Glutamatergic neuron (in vitro differentiated cells): ENCODE measurements around the gene KBTBD13. TPM values are rescaled to one million over a fixed set of nuclear protein-coding genes. Genes with fewer than 3 reads are reported as not detected.
"Not testable (repeated sequence)": the region's sequence is repeated elsewhere in the genome, so short reads cannot be mapped to it uniquely, and the experiment has no call there.

Experiments used
- DNase-seq: peaks from one replicate; pipeline ENCODE4 v3.0.0; 2022
- H3K27ac Mint-ChIP-seq: one replicate; pipeline ENCODE4 v1.8.0; 2020; ENCODE audit warnings: mild to moderate bottlenecking, mixed read lengths, inconsistent platforms; ENCODE audit not compliant: unreplicated experiment
- H3K27me3 Mint-ChIP-seq: one replicate; pipeline ENCODE4 v1.8.0; 2020; ENCODE audit warnings: mild to moderate bottlenecking, moderate library complexity, mixed read lengths, inconsistent platforms; ENCODE audit not compliant: unreplicated experiment
- H3K36me3 Mint-ChIP-seq: one replicate; pipeline ENCODE4 v1.8.0; 2020; ENCODE audit warnings: mild to moderate bottlenecking, mixed read lengths, inconsistent platforms; ENCODE audit not compliant: unreplicated experiment
- H3K4me1 Mint-ChIP-seq: one replicate; pipeline ENCODE4 v1.8.0; 2020; ENCODE audit warnings: mild to moderate bottlenecking, low read depth, mixed read lengths, inconsistent platforms; ENCODE audit not compliant: unreplicated experiment
- H3K4me3 Mint-ChIP-seq: one replicate; pipeline ENCODE4 v1.8.0; 2020; ENCODE audit warnings: mild to moderate bottlenecking, mixed read lengths, inconsistent platforms; ENCODE audit not compliant: unreplicated experiment
- H3K9me3 Mint-ChIP-seq: one replicate; pipeline ENCODE4 v1.8.0; 2020; ENCODE audit warnings: mild to moderate bottlenecking, moderate library complexity, mixed read lengths, inconsistent platforms; ENCODE audit not compliant: unreplicated experiment
- total RNA-seq: library from RNA; stranded (reverse); fragmentation: NEBNext Ultra II Directional; extraction: Animal tissue kit (Norgen Biotek cat#: 25700); gene quantifications from one replicate; pipeline ENCODE4 v1.2.1, GENCODE V29; 2021; ENCODE audit not compliant: unreplicated experiment
- TF ChIP-seq, protein P1 (sequence below): fragments of 200-600 bp; sonication (generic); IDR thresholded peaks from one replicate; pipeline ENCODE4 v1.5.0; 2021; ENCODE audit not compliant: partially characterized antibody, unreplicated experiment

The KBTBD13 gene
- total RNA-seq, 1 donor from 2014 or later = not detected

DNA sequence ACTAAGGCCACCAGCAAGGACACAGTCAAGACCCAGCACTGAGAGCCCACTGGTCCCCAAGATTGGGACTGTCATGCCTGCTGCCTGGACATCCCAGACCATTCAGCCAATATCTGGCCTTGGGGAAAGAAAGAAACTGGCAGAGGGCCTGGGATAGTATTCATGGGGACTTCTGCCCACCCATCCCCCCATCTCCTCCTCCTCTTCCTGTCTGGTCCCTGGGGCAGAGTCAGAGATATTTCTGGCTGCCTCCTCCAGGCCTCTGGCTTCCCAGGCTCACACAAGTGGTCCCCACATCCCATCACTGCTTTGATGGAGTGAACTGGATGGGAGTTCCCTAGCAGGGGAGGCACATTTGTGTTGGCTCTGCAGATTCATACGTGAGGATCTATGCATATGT, 4.5 kb upstream of the KBTBD13 start:
- no peak overlapping the region for H3K4me3 Mint-ChIP-seq
- TF ChIP-seq, protein P1, sequence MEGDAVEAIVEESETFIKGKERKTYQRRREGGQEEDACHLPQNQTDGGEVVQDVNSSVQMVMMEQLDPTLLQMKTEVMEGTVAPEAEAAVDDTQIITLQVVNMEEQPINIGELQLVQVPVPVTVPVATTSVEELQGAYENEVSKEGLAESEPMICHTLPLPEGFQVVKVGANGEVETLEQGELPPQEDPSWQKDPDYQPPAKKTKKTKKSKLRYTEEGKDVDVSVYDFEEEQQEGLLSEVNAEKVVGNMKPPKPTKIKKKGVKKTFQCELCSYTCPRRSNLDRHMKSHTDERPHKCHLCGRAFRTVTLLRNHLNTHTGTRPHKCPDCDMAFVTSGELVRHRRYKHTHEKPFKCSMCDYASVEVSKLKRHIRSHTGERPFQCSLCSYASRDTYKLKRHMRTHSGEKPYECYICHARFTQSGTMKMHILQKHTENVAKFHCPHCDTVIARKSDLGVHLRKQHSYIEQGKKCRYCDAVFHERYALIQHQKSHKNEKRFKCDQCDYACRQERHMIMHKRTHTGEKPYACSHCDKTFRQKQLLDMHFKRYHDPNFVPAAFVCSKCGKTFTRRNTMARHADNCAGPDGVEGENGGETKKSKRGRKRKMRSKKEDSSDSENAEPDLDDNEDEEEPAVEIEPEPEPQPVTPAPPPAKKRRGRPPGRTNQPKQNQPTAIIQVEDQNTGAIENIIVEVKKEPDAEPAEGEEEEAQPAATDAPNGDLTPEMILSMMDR = no peak
- no peaks in the 10 kb centered on the region for H3K36me3 Mint-ChIP-seq
- H3K27me3 Mint-ChIP-seq = peaks cover 10% of the 10 kb centered on the region
- H3K4me1 Mint-ChIP-seq = peaks cover 5% of the 10 kb centered on the region
- peaks cover 2% of the 10 kb centered on the region for H3K9me3 Mint-ChIP-seq
- H3K27ac Mint-ChIP-seq = no peak overlapping the region
- no peak for DNase-seq

DNA sequence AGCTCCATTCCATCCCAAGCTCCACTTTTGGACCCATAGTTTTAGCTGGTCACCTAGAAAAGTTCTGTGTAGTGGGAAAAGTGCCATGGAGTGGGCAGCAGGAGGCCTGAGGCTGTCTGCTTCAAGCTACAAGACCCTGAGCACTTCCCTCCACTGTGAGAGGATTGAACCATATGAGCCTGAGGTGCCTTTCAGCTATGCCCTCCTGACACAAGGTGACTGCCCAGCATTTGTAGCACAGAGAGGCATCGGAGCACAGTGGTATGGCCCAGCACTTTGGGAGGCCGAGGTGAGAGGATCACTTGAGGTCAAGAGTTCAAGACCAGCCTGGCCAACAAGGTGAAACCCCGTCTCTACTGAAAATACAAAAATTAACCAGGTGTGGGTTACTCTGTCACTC, 3.9 kb upstream of the KBTBD13 start:
- peaks cover 5% of the 10 kb centered on the region for H3K4me1 Mint-ChIP-seq
- H3K27ac Mint-ChIP-seq = no peak overlapping the region
- H3K9me3 Mint-ChIP-seq = peaks cover 2% of the 10 kb centered on the region
- H3K4me3 Mint-ChIP-seq = no peak overlapping the region
- DNase-seq = no peak
- no peaks in the 10 kb centered on the region for H3K36me3 Mint-ChIP-seq
- peaks cover 7% of the 10 kb centered on the region for H3K27me3 Mint-ChIP-seq
- TF ChIP-seq, protein P1 = no peak

DNA sequence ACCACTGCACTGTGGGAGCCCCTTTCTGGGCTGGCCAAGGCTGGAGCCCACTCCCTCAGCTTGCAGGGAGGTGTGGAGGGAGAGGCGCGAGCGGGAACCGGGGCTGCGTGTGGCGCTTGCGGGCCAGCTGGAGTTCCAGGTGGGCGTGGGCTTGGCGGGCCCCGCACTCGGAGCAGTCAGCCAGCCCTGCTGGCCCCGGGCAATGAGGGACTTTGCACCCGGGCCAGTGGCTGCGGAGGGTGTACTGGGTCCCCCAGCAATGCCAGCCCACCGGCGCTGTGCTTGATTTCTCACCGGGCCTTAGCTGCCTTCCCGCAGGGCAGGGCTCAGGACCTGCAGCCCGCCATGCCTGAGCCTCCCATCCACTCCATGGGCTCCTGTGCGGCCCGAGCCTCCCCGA, 1.6 kb upstream of the KBTBD13 start:
- not testable (repeated sequence) for H3K27me3 Mint-ChIP-seq, H3K4me3 Mint-ChIP-seq, H3K4me1 Mint-ChIP-seq, H3K9me3 Mint-ChIP-seq, H3K27ac Mint-ChIP-seq, DNase-seq, H3K36me3 Mint-ChIP-seq

DNA sequence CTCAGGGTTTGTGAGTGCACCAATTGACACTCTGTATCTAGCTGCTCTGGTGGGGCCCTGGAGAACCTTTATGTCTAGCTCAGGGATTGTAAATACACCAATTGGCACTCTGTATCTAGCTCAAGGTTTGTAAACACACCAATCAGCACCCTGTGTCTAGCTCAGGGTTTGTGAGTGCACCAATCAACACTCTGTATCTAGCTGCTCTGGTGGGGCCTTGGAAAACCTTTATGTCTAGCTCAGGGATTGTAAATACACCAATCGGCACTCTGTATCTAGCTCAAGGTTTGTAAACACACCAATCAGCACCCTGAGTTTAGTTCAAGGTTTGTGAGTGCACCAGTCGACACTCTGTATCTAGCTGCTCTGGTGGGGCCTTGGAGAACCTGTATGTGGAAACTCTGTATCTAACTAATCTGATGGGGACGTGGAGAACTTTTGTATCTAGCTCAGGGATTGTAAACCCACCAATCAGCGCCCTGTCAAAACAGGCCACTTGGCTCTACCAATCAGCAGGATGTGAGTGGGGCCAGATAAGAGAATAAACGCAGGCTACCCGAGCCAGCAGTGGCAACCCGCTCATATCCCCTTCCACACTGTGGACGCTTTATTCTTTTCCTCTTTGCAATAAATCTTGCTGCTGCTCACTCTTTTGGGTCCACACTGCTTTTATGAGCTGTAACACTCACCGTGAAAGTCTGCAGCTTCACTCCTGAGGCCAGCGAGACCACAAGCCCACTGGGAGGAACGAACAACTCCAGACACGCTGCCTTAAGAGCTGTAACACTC, 745 bp upstream of the KBTBD13 start:
- DNase-seq, H3K36me3 Mint-ChIP-seq, H3K4me1 Mint-ChIP-seq, H3K27ac Mint-ChIP-seq, H3K27me3 Mint-ChIP-seq, H3K9me3 Mint-ChIP-seq, H3K4me3 Mint-ChIP-seq: not testable (repeated sequence)

DNA sequence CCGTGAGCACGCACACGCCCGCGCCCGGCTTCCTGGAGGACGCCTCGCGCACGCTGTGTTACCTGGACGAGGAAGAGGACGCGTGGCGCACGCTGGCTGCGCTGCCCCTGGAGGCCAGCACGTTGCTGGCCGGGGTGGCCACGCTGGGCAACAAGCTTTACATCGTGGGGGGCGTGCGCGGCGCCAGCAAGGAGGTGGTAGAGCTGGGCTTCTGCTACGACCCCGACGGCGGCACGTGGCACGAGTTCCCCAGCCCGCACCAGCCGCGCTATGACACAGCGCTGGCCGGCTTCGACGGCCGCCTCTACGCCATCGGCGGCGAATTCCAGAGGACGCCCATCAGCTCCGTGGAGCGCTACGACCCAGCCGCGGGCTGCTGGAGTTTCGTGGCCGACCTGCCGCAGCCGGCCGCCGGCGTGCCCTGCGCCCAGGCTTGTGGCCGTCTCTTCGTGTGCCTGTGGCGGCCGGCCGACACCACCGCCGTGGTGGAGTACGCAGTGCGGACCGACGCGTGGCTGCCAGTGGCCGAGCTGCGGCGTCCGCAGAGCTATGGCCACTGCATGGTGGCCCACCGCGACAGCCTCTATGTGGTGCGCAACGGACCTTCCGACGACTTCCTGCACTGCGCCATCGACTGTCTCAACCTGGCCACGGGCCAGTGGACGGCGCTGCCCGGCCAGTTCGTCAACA, 890 bp downstream of the KBTBD13 start:
- Mint-ChIP-seq H3K4me1 (peaks cover 11% of the 10 kb centered on the region), H3K36me3 (no peaks in the 10 kb centered on the region), H3K27ac (no peak overlapping the region), H3K4me3 (no peak overlapping the region), H3K9me3 (no peaks in the 10 kb centered on the region), H3K27me3 (peaks cover 7% of the 10 kb centered on the region)
- no peak for DNase-seq
- TF ChIP-seq, protein P1 = no peak

DNA sequence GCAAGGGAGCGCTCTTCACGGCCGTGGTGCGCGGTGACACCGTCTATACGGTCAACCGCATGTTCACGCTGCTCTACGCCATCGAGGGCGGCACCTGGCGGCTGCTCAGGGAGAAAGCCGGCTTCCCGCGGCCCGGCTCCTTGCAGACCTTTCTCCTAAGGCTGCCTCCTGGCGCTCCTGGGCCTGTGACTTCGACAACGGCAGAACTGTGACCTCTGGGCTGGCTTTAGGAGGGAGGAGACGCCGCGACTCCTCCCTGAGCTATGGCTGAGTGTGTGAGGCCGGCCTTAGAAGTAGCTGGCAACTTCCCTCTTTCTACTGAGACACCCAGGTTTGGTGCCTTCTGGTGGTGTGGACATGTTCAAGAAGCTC, 1.4 kb downstream of the KBTBD13 start:
- Mint-ChIP-seq H3K27ac (no peak overlapping the region), H3K36me3 (no peaks in the 10 kb centered on the region), H3K4me1 (peaks cover 16% of the 10 kb centered on the region), H3K27me3 (peaks cover 7% of the 10 kb centered on the region), H3K4me3 (no peak overlapping the region), H3K9me3 (no peaks in the 10 kb centered on the region)
- DNase-seq = peak; percentile 73
- TF ChIP-seq, protein P1 = peak; percentile 22
